GM19351 (cell line): ENCODE results near the gene CD59.

Experiments
- ATAC-seq: cut with Tn5 transposase; IDR thresholded peaks from one replicate; pipeline ENCODE4 v1.9.1; 2021; ENCODE audit warnings: mild to moderate bottlenecking, moderate library complexity; ENCODE audit not compliant: unreplicated experiment

The CD59 gene, protein sequence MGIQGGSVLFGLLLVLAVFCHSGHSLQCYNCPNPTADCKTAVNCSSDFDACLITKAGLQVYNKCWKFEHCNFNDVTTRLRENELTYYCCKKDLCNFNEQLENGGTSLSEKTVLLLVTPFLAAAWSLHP

DNA sequence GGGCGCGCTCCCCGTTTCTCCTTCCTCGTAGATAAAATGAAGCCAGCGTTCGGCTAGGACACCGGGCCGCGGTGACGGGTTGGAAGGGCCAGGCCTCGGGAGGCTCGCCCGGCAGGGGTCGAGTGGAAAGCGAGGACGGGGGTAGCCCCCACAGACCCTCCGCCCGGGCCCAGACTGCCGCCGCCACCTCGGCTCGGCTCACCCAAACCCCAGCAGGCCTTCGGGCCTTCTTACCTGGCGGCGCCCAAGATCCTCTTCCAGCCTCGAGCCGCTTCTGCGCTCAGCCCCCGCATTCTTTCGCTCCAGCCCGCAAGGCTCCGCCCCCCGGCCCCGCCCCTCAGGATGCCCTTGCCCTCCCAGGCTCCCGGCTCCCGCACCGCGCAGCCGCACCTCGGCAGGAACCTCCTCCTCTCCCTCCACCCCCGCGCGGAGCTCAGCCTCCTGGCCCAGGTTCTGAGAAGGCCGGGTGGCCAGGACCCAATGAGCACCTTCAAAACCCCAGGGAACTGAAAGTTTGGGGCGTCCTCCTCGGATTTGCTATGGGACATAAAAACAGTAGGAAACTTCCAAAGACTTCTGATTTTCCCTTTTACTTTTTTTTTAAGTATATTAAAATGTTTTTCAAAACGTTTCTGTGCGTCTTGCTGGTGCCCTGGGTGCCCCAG is at the start of gene CD59:
Gene CD59 (minus strand): TSS at position 276 of the 665 bp plus-strand sequence. CDS start 13,978 bp downstream, outside the sequence.
- peak; percentile 64 for ATAC-seq

DNA sequence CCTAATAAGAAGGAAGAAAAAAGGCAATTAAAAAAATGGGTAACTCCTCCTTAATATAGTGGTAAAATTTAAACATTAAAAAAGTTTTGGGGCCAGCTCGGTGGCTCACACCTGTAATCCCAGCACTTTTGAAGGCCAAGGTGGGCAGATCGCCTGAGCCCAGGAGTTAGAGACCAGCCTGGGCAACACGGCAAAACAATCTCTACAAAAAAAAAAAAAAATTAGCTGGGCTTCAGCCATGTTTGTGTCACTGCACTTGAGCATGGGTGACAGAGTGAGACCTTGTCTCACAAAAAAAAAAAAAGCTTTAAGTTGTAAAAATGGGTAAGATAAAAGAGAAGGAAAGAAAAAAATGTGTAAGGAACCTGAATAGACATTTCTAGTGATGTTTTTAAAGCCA is 49.4 kb upstream of the CD59 start:
- no peak for ATAC-seq

DNA sequence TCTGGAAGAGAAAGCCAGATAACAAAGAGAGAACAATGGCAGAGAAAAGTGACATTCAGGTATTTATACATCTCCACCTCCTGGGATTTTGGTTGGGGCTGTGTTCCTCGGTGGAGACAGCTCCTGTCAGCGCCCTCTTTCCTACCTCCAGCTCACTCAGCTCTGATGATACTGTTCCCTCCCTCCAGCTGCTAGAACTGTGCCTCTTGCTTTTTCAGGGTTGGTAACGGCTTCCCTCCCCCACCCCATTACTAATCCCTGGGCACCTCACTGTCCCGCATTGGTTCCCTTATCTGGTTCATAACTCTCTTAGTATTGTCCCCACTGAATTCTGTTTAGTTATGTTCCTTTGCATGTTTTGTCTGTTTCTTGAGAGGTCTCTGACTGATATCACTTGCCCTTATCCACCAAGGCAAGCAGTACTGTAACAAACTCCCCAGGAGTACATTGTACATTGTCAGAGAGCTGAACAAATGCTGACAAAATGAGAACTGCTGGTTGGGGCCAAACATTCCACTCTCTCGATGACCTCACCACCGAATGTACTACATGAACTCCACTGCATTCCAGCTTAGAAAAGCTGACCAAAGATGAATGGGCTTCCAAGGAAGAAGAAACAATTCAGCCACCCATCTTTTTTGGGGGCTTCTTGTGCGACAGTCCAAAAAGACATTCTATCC is 43.8 kb upstream of the CD59 start:
- no peak for ATAC-seq

DNA sequence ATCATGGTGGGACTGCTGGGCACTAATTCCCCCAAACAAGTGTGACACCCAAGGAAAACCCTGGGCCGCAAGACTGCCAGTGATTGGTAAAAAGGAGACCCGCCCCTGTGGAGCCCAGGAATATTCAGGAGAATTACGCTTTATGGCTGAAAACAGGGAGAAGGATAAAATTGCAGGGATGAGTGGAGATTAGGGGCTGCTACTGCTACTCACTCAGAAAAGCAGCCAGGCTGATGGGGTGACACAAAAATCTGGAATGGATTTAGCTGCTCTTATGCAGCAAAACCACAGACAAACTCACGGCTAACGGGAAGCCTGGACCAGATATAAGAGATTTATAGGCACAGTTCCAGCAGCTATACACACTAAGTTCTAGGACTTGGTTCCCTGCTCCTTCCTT is 42.5 kb upstream of the CD59 start:
- no peak for ATAC-seq

DNA sequence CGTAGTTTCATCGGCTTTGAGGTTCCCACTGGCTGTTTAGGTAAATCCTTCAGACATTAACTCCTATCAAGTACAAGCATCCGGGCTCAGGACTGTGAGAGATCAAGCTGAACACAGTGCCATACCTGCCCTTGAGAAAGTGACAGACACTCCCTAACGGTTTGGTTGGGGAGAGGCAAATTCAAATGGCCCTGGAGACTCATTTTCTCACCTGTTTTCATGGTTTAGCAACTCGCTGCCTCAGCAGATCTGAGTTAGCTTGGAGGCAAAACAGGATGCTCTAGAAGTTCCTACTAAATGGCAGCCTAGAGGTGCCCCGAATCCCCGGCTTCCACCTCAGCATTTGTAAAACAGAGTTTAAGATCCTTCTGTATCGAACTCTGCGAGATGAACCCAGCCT is 41.7 kb upstream of the CD59 start:
- ATAC-seq: no peak

DNA sequence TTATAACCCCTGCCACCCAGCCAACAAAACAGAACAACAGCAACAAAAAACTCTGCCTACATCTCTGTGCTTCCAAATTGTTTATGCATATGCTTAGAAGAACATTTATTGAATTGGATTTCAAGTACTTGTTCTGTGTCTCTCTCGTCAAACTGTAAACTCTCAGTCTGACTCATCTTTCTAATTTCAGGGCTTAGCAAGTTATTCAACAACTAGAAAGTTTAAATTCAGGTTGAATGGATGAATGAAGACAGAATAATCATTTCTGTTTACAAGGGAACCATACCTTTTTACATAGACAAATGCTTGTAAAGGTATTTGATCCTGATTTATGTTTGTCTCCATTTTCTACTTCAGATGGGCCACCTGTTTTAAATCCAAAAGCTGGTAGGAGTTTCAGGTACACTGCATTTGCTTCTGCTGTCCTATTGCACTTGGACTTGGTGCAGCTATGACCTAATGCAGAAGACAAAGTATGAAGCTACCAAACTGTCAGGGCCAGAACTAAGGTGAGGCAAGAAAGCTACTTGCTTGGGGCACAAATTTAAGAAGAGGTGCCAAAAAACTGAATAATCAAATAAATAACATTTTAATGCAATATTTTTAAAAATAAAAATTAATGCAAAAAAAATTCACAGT is 39.7 kb upstream of the CD59 start:
- ATAC-seq: peak; percentile 29

DNA sequence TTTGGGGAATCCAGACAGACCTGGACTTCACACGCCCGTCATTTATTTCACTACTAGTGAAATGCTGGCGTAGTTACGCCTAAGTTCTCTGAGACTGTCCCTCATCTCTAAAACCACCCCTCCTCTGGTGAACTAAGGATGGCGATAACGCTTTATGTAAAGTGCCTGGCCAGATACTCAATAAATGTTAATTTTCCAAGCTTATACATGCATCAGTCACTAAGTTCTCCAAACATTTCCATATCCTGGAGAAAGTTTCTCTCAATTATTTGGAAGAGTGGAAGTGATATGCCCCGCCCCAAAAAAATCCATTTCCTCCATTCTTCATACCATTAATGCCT is 39.2 kb upstream of the CD59 start:
- no peak for ATAC-seq

DNA sequence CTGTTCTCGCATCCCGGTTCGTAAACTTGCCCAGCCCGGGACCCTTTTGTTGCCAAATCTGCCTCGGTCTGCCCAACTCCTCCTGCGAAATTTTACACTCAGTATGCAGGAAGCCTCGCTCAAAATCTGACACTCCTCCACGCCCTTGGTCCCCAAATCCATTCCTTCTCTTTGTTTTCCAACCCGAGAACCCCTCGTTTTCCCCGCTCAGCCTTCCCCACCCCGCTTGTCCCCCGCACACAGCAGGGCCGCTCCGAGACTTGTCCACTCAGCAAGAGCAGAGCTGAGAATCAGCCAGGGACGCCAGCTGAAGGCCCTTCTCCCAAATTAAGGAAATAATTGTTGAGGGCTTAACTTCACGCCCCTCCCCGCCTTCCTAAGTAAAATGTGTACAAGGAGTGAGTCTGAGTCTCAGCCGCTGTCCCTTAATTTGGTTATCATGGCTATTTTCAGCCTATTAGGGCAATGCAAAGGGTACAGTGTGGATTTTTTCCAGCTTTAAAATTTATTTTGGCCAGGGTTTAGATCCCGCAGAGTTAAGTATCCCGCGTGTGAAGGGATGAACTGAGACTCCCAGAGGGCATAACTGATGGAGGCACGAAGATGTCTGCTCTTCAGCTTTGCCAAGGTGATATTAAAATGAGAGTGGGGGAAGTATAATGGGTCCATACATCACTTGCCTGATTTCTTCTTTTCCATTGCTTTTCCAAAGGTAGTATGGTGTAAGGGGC is 38.7 kb upstream of the CD59 start:
- ATAC-seq: no peak

DNA sequence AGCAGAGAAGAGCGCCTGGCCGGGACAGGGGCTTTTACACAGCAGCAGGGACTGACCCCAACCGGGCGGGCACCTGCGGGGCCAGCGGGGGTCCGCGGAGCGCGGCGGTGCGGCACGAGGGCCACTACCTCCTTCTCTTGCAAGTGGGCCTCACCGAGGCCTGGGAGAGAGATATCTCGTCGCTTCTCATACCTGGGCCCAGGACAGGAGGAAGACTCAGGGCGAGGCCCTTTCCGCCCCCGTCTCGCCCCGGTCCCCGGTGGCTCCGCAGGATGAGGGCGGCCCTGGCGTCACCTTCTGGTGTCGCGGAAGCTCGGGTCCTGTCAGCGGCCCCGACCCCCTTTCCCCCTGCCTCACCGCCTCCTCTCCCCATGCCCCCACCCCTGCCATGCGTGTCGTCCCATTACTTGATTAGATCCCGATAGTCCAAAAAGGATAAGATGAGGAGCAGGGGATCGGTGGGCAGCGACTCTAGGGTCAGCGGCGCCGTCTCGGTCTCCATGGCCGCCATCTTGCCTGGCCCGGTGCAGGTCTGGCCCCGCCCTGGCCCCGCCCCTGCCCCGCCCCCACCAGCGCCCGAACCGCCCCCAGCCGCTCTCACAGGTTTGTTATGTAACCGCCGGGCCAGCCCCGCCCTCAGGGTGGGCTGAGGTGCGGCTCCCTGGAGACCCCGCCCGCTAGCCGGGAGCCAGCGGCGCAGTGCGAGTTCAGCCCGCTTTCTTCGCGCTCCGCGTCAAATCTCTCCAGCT is 37.9 kb upstream of the CD59 start, which contains the start of gene FBXO3:
Gene FBXO3 (minus strand): TSS at position 534 of the 749 bp plus-strand sequence. CDS start 23 bp downstream, at position 511.
- ATAC-seq: peak; percentile 70

DNA sequence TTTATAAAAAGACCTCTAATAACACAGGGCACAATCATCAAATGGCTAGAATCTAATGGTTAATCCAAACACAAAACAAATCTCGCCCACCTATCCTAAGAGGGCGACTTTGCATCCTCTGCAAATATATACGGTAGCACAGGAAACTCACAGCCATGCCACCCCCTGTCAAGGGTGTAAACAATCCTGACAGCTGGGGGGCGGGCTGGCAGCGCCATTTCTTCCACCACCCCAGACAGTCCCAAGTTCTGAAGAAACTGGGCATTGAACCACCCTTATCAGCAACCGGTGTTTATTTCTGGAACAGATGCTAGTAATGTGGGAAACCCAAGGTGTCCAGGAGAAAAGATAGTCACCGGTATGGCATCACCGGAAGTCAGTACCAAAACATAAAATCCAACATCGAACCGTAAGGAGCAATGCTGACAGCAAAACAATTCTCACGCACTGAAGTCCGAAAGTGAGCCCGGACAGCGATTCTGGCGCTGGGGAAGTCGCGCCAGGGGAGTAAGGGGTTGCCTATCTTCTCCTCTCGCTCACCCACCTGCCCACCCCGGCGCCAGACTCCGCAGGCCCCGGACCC is 37.3 kb upstream of the CD59 start:
- ATAC-seq: peak; percentile 30

DNA sequence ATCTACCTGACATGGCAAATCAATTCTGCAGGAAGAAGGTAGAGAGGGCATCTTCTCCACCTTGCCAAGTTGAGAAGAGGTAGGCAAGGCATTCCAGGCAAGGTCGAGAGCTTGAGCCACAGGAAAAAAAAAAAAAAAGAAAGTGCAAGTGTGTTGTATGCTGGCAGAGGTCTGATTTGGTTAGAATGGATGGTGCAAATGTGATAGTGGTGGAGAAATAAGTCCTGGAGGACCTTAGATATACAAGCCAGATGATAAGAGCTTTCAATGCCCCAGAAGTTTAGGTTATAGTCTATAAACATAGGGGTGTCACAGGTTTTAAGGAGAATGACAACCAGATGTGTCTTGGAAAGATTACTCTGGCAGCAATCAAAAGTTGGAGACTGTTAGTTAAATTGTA is 36.6 kb upstream of the CD59 start:
- ATAC-seq: no peak

DNA sequence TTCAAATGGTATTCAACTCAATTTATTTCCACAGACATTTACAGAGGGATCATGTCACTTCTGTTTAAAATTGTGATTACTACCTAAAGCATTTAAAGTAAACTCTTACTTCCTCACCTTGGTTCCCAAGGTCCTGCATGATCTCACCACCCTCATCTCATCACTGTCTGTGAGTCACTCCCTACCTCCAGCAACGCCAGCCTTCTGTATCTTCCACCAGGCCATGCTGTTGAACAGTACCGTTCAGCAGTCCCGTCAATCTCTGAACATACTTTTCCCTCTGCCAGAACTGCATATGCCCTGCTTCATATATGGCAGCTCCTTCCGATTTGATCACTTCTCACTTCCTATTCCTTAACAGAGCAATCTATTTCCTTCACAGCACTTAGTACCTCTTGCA is 36.1 kb upstream of the CD59 start:
- no peak for ATAC-seq

DNA sequence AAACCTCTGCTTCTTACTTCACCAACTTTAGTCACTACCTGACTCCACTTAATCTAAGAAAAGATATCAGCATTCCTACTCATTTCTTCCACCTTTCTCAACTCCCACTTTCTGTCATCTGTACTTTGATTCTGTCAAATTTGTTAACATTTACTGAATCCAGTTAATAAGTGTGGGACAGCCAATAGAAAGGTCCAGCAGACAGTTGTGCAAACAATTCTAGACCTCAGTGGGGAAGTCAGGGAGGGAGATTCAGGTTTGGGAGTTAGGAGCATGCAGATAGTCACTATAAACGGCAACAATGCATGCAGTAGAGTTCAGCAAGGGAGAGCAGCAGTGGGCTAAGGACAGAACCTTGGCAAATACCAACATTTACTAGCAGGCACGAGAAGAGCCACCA is 34.0 kb upstream of the CD59 start:
- no peak for ATAC-seq

DNA sequence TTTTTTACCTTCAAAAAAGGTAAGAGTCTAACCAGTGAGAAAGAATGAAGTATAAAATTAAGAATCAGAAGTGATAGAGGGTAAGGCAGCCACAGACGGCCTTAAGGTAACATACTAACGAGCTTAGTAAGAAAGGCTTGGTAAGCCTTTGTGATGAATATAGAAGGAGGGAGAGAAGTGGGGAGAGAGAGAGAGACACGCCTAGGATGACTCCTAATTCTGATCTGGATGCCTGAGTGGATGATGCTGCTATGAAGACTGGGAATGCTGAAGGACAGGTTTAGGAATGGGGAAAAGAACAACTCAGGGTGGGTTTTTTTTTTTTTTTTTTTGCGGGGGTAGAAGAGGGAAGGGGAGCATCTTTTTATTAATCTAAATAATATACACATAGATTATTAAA is 33.3 kb upstream of the CD59 start:
- ATAC-seq: no peak

DNA sequence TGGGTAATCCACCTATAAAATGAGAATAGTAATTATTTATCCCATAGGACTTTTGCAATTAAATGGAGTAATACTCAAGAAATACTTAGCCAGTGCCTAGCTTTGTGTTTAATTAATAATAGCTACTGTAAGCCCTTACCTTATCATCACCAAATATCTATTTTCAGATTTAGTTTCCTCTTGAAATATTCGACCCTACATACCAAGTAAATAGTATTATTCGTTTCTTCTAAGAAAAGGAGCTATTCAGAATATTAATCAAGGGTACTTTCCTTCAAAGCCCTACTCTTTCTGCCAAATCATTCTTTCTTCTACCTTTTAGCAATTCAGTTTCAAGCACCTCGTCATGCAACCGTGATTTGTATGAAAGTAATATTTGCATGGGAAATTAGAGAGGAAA is 31.4 kb upstream of the CD59 start:
- ATAC-seq: no peak

DNA sequence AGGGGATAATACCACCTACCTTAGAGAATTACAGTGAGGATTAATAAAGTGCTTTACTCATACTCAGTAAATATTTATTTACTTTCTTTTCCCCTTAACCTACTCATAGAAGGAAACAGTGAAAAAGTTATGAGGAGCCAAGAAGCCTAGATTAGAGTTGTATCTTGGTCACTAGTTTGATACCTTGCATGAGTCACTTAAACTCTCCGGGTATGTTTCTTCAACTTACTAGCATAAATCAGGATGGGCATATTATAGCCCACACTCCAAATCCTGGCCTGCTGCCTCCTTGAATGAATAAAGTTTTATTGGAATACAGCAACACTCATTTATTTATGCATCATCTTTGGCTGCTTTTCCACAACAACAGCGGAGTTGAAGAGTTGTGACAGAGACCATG is 29.9 kb upstream of the CD59 start:
- ATAC-seq: no peak

DNA sequence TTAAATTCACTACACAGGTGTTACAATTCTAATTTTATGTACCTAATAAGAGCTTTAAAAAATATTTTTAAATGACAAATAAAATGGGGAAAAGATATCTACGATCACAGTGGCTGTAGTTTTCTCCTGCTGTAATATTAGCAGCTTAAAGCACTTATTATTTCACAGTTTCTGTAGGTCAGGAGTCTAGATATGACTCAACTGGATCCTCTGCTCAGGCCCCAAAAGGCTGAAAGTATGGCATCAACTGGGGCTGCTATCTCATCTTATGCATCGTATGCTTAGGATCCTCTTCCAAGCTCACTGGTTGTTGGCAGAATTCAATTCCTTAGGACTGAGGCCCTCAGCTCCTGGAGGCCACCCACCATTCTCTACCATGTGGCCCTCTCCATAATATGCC is 25.2 kb upstream of the CD59 start:
- ATAC-seq: peak; percentile 95

DNA sequence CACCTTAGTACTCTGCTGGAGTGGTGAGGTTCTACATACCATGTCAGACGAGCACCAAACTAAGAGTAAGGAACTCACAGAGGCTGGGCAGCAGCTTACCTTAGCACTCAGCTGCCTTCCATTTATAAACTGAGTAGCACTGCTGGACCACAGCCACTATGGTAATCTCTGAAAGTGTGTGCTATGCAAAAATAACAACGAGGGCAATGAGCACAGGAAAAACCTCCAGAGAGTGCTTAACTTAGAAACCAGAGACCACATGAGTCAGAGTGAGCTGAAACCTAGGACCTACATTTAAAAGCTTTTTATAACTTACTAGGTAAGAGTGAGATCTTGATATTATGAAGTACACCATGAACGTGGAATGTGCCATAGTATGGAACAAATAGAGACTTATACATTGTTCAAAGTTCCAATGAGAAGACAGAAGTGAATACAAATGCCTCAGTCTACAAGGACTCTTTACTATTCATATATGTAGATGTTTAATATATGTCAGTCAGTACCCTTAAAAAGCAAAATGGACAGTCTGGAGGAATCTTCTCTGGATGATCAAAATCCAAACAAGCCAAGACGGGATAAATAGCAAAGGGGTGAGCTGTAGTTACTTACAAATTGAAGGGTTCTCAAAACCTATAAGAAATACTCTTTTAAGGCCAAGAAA is 17.2 kb upstream of the CD59 start:
- peak; percentile 100 for ATAC-seq

DNA sequence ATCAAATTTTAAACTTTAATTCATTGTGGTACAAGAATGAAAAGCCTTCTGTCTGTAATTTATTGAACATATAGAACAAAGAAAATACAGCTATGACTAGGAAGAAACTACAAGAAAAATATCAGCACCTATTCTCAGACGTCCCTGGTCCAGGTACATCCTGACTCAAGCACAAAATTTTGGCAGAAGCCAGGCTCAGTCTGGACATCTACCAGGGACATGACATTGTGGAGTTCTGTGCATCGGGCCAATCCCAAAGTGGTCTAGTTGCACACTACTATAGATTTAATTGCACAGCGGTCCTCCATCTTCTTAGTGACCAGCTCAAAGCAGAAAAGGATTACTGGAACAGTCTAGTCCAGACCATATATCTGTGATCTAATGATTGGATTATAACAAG is 15.7 kb upstream of the CD59 start:
- no peak for ATAC-seq

DNA sequence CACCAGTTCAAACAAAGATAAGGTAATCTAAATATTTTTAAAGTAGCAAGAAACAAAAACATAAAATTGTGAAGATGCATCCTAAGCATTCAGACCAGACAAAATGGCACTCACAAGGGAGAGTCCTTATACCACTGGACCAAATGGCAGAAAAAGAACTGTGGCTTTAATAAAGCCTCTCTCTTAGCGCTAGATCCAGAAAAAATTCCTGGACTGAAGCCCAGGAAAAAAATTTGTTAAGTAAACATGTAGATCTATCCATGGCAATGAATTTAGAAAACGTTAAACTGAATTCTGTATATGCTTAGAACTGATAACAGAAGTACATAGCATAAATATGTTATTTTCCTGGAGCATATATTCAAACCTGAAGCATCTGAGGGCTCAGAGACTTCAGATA is 11.8 kb upstream of the CD59 start:
- no peak for ATAC-seq
